Neural crest cell (in vitro differentiated cells): ENCODE data around the gene EVI5. TPM values are rescaled to one million over a fixed set of nuclear protein-coding genes. Genes with fewer than 3 reads are reported as not detected.

Source experiments
- DNase-seq: peaks from one replicate; pipeline ENCODE4 v3.0.0; 2021; ENCODE audit warnings: low read depth, mixed read lengths, low spot score
- H3K27ac Mint-ChIP-seq: one replicate; pipeline ENCODE4 v1.8.0; 2021; ENCODE audit warnings: mild to moderate bottlenecking, mixed read lengths; ENCODE audit not compliant: unreplicated experiment
- H3K27me3 Mint-ChIP-seq: 2 replicates; pipeline ENCODE4 v1.8.0; 2021; ENCODE audit warnings: low read depth, mild to moderate bottlenecking, mixed read lengths
- H3K36me3 Mint-ChIP-seq: 2 replicates; pipeline ENCODE4 v1.8.0; 2021; ENCODE audit warnings: low read depth, mild to moderate bottlenecking, mixed read lengths
- H3K4me1 Mint-ChIP-seq: 2 replicates; pipeline ENCODE4 v1.8.0; 2021; ENCODE audit warnings: mixed read lengths
- H3K4me3 Mint-ChIP-seq: one replicate; pipeline ENCODE4 v1.8.0; 2021; ENCODE audit warnings: mild to moderate bottlenecking, mixed read lengths
- H3K9me3 Mint-ChIP-seq: 2 replicates; pipeline ENCODE4 v1.8.0; 2021; ENCODE audit warnings: mixed read lengths
- total RNA-seq: library from RNA; stranded (reverse); gene quantifications from 2 replicates; pipeline ENCODE4 v1.2.1, GENCODE V29; 2021
- TF ChIP-seq, protein P1 (sequence below): fragments of 200-600 bp; sonication (generic); conservative IDR thresholded peaks from 2 replicates; pipeline ENCODE4 v1.5.0; 2021; ENCODE audit warnings: antibody characterized with exemption, mild to moderate bottlenecking

EVI5 gene
- total RNA-seq, 1 donor from 2014 or later = 24.7 TPM

DNA sequence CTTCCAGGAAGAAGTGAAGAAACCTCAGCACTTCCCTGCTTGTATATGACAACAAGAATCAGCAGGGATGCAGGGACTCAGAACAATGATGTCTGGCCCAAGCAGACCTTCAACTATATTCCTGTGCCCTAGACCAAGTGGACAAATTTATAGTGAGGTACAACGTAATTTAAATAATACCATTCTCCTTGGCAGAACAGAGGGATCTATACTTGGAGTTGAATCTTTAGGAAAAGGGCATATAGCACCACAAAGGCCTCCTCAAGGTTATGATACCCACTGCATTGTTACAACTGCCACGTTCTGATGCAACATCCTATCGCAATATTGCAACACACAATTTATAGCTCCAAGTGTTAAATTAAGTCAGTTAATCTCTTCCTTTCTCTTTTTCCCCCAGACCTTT, 269.1 kb downstream of the EVI5 start:
- Mint-ChIP-seq H3K4me1 (no peaks in the 10 kb centered on the region), H3K9me3 (no peaks in the 10 kb centered on the region), H3K4me3 (no peak overlapping the region), H3K36me3 (peaks cover 5% of the 10 kb centered on the region), H3K27ac (no peak overlapping the region), H3K27me3 (no peaks in the 10 kb centered on the region)
- TF ChIP-seq, protein P1, sequence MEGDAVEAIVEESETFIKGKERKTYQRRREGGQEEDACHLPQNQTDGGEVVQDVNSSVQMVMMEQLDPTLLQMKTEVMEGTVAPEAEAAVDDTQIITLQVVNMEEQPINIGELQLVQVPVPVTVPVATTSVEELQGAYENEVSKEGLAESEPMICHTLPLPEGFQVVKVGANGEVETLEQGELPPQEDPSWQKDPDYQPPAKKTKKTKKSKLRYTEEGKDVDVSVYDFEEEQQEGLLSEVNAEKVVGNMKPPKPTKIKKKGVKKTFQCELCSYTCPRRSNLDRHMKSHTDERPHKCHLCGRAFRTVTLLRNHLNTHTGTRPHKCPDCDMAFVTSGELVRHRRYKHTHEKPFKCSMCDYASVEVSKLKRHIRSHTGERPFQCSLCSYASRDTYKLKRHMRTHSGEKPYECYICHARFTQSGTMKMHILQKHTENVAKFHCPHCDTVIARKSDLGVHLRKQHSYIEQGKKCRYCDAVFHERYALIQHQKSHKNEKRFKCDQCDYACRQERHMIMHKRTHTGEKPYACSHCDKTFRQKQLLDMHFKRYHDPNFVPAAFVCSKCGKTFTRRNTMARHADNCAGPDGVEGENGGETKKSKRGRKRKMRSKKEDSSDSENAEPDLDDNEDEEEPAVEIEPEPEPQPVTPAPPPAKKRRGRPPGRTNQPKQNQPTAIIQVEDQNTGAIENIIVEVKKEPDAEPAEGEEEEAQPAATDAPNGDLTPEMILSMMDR = no peak
- DNase-seq = no peak

DNA sequence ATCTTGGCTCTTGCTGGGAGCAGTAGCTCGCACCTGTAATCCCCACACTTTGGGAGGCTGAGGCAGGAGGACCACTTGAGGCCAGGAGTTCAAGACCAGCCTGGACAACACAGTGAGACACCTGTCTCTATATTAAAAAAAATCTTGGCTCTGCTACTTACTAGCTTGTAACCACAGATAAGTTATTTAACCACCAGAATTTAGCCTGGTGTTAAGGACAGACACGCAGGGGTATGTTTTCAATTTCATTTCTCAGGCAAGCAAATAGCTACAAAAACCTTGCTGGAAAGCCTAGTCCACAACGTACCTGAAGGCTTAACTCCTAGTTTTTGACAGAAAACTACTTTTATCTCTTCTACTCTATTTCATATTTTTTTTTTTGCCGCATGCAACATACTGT, 273.4 kb downstream of the EVI5 start:
- H3K4me1 Mint-ChIP-seq = no peaks in the 10 kb centered on the region
- no peaks in the 10 kb centered on the region for H3K27me3 Mint-ChIP-seq
- no peak overlapping the region for H3K27ac Mint-ChIP-seq
- H3K4me3 Mint-ChIP-seq = no peak overlapping the region
- H3K36me3 Mint-ChIP-seq = peaks cover 2% of the 10 kb centered on the region
- DNase-seq = no peak
- no peaks in the 10 kb centered on the region for H3K9me3 Mint-ChIP-seq
- TF ChIP-seq, protein P1 = no peak

- TF ChIP-seq, protein P1 = no peak
- H3K27ac Mint-ChIP-seq = no peak overlapping the region
- H3K27me3 Mint-ChIP-seq = no peaks in the 10 kb centered on the region
- H3K36me3 Mint-ChIP-seq = no peaks in the 10 kb centered on the region
- no peaks in the 10 kb centered on the region for H3K9me3 Mint-ChIP-seq
- H3K4me3 Mint-ChIP-seq = no peak overlapping the region
- H3K4me1 Mint-ChIP-seq = no peaks in the 10 kb centered on the region
- no peak for DNase-seq
Observed at GRCh38 chr1:92509619-92510018, 275.3 kb downstream of the EVI5 start.

DNA sequence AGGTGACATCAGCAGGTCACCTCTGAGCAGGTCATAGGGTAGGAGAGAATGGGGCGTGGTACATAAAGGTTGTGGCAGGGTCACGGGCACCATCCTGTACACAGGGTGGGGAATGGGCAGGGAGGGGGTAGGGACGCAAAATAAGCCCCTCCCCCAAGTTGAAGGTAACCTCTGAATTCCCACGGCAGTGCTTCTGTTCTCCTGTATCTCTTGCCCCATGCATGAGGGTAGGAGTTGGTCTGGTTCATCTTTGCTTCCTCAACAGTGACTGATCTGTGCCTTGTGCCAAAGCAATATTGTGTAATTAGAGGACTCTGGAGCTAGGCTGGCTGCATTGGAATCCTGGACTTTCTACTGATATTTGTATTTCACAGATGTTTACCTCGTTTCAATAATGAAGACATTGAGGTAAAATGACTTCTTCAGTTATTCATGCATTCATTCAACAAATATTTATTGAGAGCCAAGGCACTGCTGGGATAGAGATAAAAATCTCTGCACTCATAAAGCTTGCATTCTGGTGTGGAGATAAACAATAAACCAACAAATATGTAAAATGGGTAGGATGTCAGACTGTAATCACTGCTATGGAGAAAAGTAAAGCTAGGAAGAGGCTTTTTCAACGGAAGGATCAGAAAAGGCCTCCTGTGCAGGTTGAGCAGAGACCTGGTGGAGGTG, 279.8 kb downstream of the EVI5 start:
- H3K9me3 Mint-ChIP-seq = no peaks in the 10 kb centered on the region
- no peak for DNase-seq
- TF ChIP-seq, protein P1 = no peak
- no peak overlapping the region for H3K4me3 Mint-ChIP-seq
- H3K27ac Mint-ChIP-seq = no peak overlapping the region
- H3K4me1 Mint-ChIP-seq = no peaks in the 10 kb centered on the region
- no peaks in the 10 kb centered on the region for H3K36me3 Mint-ChIP-seq
- H3K27me3 Mint-ChIP-seq = no peaks in the 10 kb centered on the region

GRCh38 chr1:92504291-92505014, 280.5 kb downstream of the EVI5 start:
- Mint-ChIP-seq H3K4me3 (no peak overlapping the region), H3K27me3 (peaks cover 2% of the 10 kb centered on the region), H3K9me3 (no peaks in the 10 kb centered on the region), H3K4me1 (no peaks in the 10 kb centered on the region), H3K36me3 (no peaks in the 10 kb centered on the region), H3K27ac (no peak overlapping the region)
- TF ChIP-seq, protein P1 = no peak
- DNase-seq = no peak
